Left lung (tissue), 10 donors: Measurements from ENCODE around the gene ZBTB8A. TPM values are rescaled to one million over a fixed set of nuclear protein-coding genes. Genes with fewer than 3 reads are reported as not detected.

Source experiments
- ATAC-seq: fragments of 200-7000 bp; cut with Tn5 transposase; one replicate; pipeline ENCODE4 v1.9.1; 2020; ENCODE audit warnings: moderate library complexity
- DNase-seq, 4 donors: peaks; one replicate each; pipeline ENCODE4 v3.0.0-alpha.2; 2013 to 2020
- H3K27ac ChIP-seq, 2 donors: fragments of 200-600 bp; sonication (generic) in 1 of 2; one replicate each; pipeline versions ENCODE4 v1.5.0 to v1.8.0; 2020 to 2021
- H3K27me3 ChIP-seq, 2 donors: fragments of 200-600 bp; sonication (generic) in 1 of 2; one replicate each; pipeline versions ENCODE4 v1.5.0 to v1.8.0; 2020 to 2021
- H3K36me3 ChIP-seq, 2 donors: fragments of 200-600 bp; sonication (generic) in 1 of 2; one replicate each; pipeline versions ENCODE4 v1.5.0 to v1.8.0; 2020 to 2021
- H3K4me1 ChIP-seq, 2 donors: fragments of 200-600 bp; one replicate each; pipeline ENCODE4 v1.8.0; 2021
- H3K4me3 ChIP-seq, 2 donors: fragments of 200-600 bp; sonication (generic) in 1 of 2; one replicate each; pipeline versions ENCODE4 v1.5.0 to v1.8.0; 2020 to 2021; ENCODE audit warnings: mild to moderate bottlenecking in 1 of 2
- H3K9me3 ChIP-seq, 2 donors: fragments of 200-600 bp; sonication (generic) in 1 of 2; one replicate each; pipeline versions ENCODE4 v1.5.0 to v1.8.0; 2020 to 2021
- CTCF ChIP-seq, 2 donors: fragments of 200-600 bp; sonication (generic) in 1 of 2; IDR thresholded peaks; one replicate each; pipeline versions ENCODE4 v1.5.0 to v1.8.0; 2021; ENCODE audit warnings: antibody characterized with exemption in 2 of 2
- intact Hi-C, 2 donors: fragments of 100-400 bp; cut with DNase I; formaldehyde crosslinking; loops; one replicate each; pipeline versions ENCODE4 v1.11.2 to v1.14.2; 2022
- polyA plus RNA-seq, 6 donors: library from polyadenylated mRNA; unstranded; fragments of 120-200 nt; gene quantifications; one replicate each; pipeline ENCODE4 v1.2.1, GENCODE V29; 2013; ENCODE audit not compliant: insufficient read length in 6 of 6
- total RNA-seq, 2 donors: library from RNA; stranded (reverse); fragmentation: NEBNext Ultra II Directional; extraction: Animal tissue kit (Norgen Biotek cat#: 25700); gene quantifications; one replicate each; pipeline ENCODE4 v1.2.1, GENCODE V29; 2021
- donor health status: DM: no; HTN: yes; CAD: no.
- donor health status: DM: no; HTN: no; CAD: no.

The ZBTB8A gene
- total and polyA plus RNA-seq, 8 donors, result 8.6 to 17.3 (median 14.4) TPM

GRCh38 chr1:32568929-32569328 lies 29.7 kb downstream of the ZBTB8A start:
- no peaks in the 10 kb centered on the region for H3K36me3 ChIP-seq
- no peaks in the 10 kb centered on the region for H3K27me3 ChIP-seq
- no peak for ATAC-seq
- no peak overlapping the region for H3K4me3 ChIP-seq
- H3K27ac ChIP-seq, result no peak overlapping the region
- intact Hi-C loops, result no loop called here
- no peak for TF ChIP-seq CTCF (IDR thresholded peaks at IDR 0.05)
- H3K9me3 ChIP-seq, result no peaks in the 10 kb centered on the region
- no peak for DNase-seq
- no peaks in the 10 kb centered on the region for H3K4me1 ChIP-seq

GRCh38 chr1:32580348-32581017 lies 41.3 kb downstream of the ZBTB8A start:
- no peak overlapping the region for H3K27ac ChIP-seq
- DNase-seq (no peak), ATAC-seq (no peak)
- no peak for TF ChIP-seq CTCF (IDR thresholded peaks at IDR 0.05)
- H3K4me3 ChIP-seq, result no peak overlapping the region
- no peaks in the 10 kb centered on the region for H3K27me3 ChIP-seq
- H3K9me3 ChIP-seq, result no peaks in the 10 kb centered on the region
- H3K36me3 ChIP-seq, result no peaks in the 10 kb centered on the region
- no peaks in the 10 kb centered on the region for H3K4me1 ChIP-seq
- intact Hi-C loops, result no loop called here

GRCh38 chr1:32592943-32593342 lies 53.7 kb downstream of the ZBTB8A start:
- no peak overlapping the region for H3K4me3 ChIP-seq
- H3K9me3 ChIP-seq, result no peaks in the 10 kb centered on the region
- intact Hi-C loops, result no loop called here
- ATAC-seq (no peak), DNase-seq (no peak)
- no peaks in the 10 kb centered on the region for H3K27me3 ChIP-seq
- H3K36me3 ChIP-seq, result peaks cover 0 to 25% of the 10 kb centered on the region in 2 donors
- H3K27ac ChIP-seq, result no peak overlapping the region
- no peak for TF ChIP-seq CTCF (IDR thresholded peaks at IDR 0.05)
- H3K4me1 ChIP-seq, result peaks cover 0 to 3% of the 10 kb centered on the region in 2 donors

- no peaks in the 10 kb centered on the region for H3K27me3 ChIP-seq
- peaks cover 0 to 19% of the 10 kb centered on the region in 2 donors for H3K36me3 ChIP-seq
- ATAC-seq (no peak), DNase-seq (no peak)
- no peaks in the 10 kb centered on the region for H3K9me3 ChIP-seq
- no peak overlapping the region for H3K4me3 ChIP-seq
- TF ChIP-seq CTCF (IDR thresholded peaks at IDR 0.05), result no peak
- intact Hi-C loops, result no loop called here
- H3K27ac ChIP-seq, result no peak overlapping the region
- no peaks in the 10 kb centered on the region for H3K4me1 ChIP-seq
Observed at GRCh38 chr1:32600034-32600433, 60.8 kb downstream of the ZBTB8A start.

- intact Hi-C loops, result no loop called here
- H3K9me3 ChIP-seq, result no peaks in the 10 kb centered on the region
- H3K4me1 ChIP-seq, result no peaks in the 10 kb centered on the region
- H3K4me3 ChIP-seq, result no peak overlapping the region
- DNase-seq (peak in 1 of 4 donors; percentile 74), ATAC-seq (no peak)
- H3K27ac ChIP-seq, result no peak overlapping the region
- H3K36me3 ChIP-seq, result peaks cover 0 to 13% of the 10 kb centered on the region in 2 donors
- no peak for TF ChIP-seq CTCF (IDR thresholded peaks at IDR 0.05)
- H3K27me3 ChIP-seq, result no peaks in the 10 kb centered on the region
Observed at GRCh38 chr1:32605711-32606424, 66.6 kb downstream of the ZBTB8A start.
